KMS-11 (cell line): Measurements from ENCODE around the gene CRACR2B.

Source experiments
- H2AFZ ChIP-seq: fragments of 200-600 bp; sonication (generic); 2 replicates; pipeline ENCODE4 v1.6.1; 2016; ENCODE audit warnings: antibody characterized with exemption, mixed run types, low read depth
- H3K27ac ChIP-seq: fragments of 200-600 bp; sonication (generic); 2 replicates; pipeline ENCODE4 v1.6.1; 2016; ENCODE audit warnings: mild to moderate bottlenecking, mixed run types
- H3K27me3 ChIP-seq: fragments of 200-600 bp; sonication (generic); 2 replicates; pipeline ENCODE4 v1.6.1; 2017; ENCODE audit warnings: mild to moderate bottlenecking, low read depth, mixed run types, moderate library complexity; ENCODE audit not compliant: insufficient read depth
- H3K36me3 ChIP-seq: fragments of 200-600 bp; sonication (generic); 2 replicates; pipeline ENCODE4 v1.6.1; 2017; ENCODE audit warnings: mild to moderate bottlenecking, mixed run types; ENCODE audit not compliant: insufficient read depth
- H3K4me1 ChIP-seq: fragments of 200-600 bp; sonication (generic); 2 replicates; pipeline ENCODE4 v1.6.1; 2016; ENCODE audit warnings: mild to moderate bottlenecking, low read depth, mixed run types; ENCODE audit not compliant: poor library complexity, severe bottlenecking
- H3K4me2 ChIP-seq: fragments of 200-600 bp; sonication (generic); 2 replicates; pipeline ENCODE4 v1.7.0; 2016; ENCODE audit warnings: mild to moderate bottlenecking, mixed run types
- H3K4me3 ChIP-seq: fragments of 200-600 bp; sonication (generic); IDR thresholded peaks from 2 replicates; pipeline ENCODE4 v1.6.1; 2017; ENCODE audit warnings: low read depth, low read length, mixed read lengths; ENCODE audit not compliant: insufficient read depth
- H3K79me2 ChIP-seq: fragments of 200-600 bp; sonication (generic); 2 replicates; pipeline ENCODE4 v1.6.1; 2016; ENCODE audit warnings: low read depth, mixed run types; ENCODE audit not compliant: insufficient read depth
- H3K9ac ChIP-seq: fragments of 200-600 bp; sonication (generic); 2 replicates; pipeline ENCODE4 v1.6.1; 2016; ENCODE audit warnings: mild to moderate bottlenecking, mixed run types
- H4K20me1 ChIP-seq: fragments of 200-600 bp; sonication (generic); 2 replicates; pipeline ENCODE4 v1.6.1; 2016; ENCODE audit warnings: mild to moderate bottlenecking, mixed run types; ENCODE audit not compliant: insufficient read depth
- CTCF ChIP-seq: fragments of 200-600 bp; sonication (generic); conservative IDR thresholded peaks from 2 replicates; pipeline ENCODE4 v1.6.1; 2017; ENCODE audit warnings: low read depth, mild to moderate bottlenecking, antibody characterized with exemption, low read length, moderate library complexity, mixed read lengths

CRACR2B gene

GRCh38 chr11:813456-814096 lies 14.1 kb upstream of the CRACR2B start:
- no peaks in the 10 kb centered on the region for H3K27me3 ChIP-seq
- H3K79me2 ChIP-seq = peaks cover 32% of the 10 kb centered on the region
- no peaks in the 10 kb centered on the region for H4K20me1 ChIP-seq
- H3K36me3 ChIP-seq = peaks cover 6% of the 10 kb centered on the region; the same call in 1 of the 2 replicates
- no peak overlapping the region for H3K27ac ChIP-seq
- no peak overlapping the region for H2AFZ ChIP-seq
- peaks cover 13% of the 10 kb centered on the region for H3K4me1 ChIP-seq
- no peak overlapping the region for H3K4me3 ChIP-seq
- H3K9ac ChIP-seq = no peak overlapping the region
- H3K4me2 ChIP-seq = no peak overlapping the region
- no peak for TF ChIP-seq CTCF

GRCh38 chr11:815675-816432 lies 11.9 kb upstream of the CRACR2B start:
- Histone ChIP-seq H4K20me1 (no peaks in the 10 kb centered on the region), H2AFZ (no peak overlapping the region), H3K4me3 (no peak overlapping the region), H3K9ac (no peak overlapping the region), H3K4me2 (no peak overlapping the region), H3K4me1 (peaks cover 17% of the 10 kb centered on the region), H3K36me3 (peaks cover 6% of the 10 kb centered on the region; the same call in 1 of the 2 replicates), H3K79me2 (peaks cover 13% of the 10 kb centered on the region), H3K27me3 (no peaks in the 10 kb centered on the region), H3K27ac (no peak overlapping the region)
- TF ChIP-seq CTCF = no peak

GRCh38 chr11:816433-816779 lies 11.3 kb upstream of the CRACR2B start:
- no peak overlapping the region for H2AFZ ChIP-seq
- H3K9ac ChIP-seq = no peak overlapping the region
- H4K20me1 ChIP-seq = no peaks in the 10 kb centered on the region
- no peak overlapping the region for H3K4me3 ChIP-seq
- peaks cover 6% of the 10 kb centered on the region; the same call in 1 of the 2 replicates for H3K36me3 ChIP-seq
- peaks cover 8% of the 10 kb centered on the region for H3K79me2 ChIP-seq
- no peak overlapping the region for H3K4me2 ChIP-seq
- TF ChIP-seq CTCF = no peak
- no peaks in the 10 kb centered on the region for H3K27me3 ChIP-seq
- no peak overlapping the region for H3K27ac ChIP-seq
- H3K4me1 ChIP-seq = peaks cover 15% of the 10 kb centered on the region

GRCh38 chr11:818396-819128 lies 9.2 kb upstream of the CRACR2B start, which contains the start of gene PNPLA2:
Gene PNPLA2, plus strand, starts transcription at chr11:818914. Its CDS starts 805 bp downstream, at chr11:819719.
- Histone ChIP-seq H3K79me2 (no peaks in the 10 kb centered on the region; the same call in 1 of the 2 replicates), H4K20me1 (no peaks in the 10 kb centered on the region), H3K4me1 (peaks cover 9% of the 10 kb centered on the region), H3K27me3 (no peaks in the 10 kb centered on the region), H3K27ac (peak within 1 kb of the TSS; percentile 51), H3K4me3 (no peak within 1 kb of the TSS), H3K9ac (peak within 1 kb of the TSS; percentile 66), H2AFZ (peak within 1 kb of the TSS; percentile 47; the same call in 1 of the 2 replicates), H3K36me3 (no peaks in the 10 kb centered on the region), H3K4me2 (peak within 1 kb of the TSS; percentile 81)
- TF ChIP-seq CTCF = no peak
